ENCODE results near the gene FDX1. TPM values are rescaled to one million over a fixed set of nuclear protein-coding genes. Genes with fewer than 3 reads are reported as not detected.

The FDX1 gene
- total and polyA plus RNA-seq, 7 experiments from 2014 or later: 7.7 to 18.5 (median 10.9) TPM

DNA sequence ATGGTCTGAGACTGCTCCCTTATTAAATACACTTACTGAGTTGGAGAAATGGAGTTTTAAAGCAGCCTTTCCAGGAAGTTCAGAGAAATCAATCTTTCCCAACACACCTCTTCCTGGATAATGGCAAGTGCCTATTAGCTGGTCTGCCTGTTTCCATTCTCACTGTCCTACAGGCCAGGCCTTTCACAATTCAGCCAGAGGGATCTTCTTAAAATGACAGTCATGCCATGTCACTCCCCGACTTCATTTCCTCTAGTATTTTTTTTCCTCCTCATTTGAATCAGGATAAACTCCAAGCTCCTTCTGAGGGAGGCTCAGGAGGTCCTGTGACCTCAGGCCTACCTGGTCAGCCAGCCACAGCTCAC is 62.6 kb downstream of the FDX1 start:
- H3K9me3 Mint-ChIP-seq: peaks cover 0 to 8% (median 0%) of the 10 kb centered on the region in 11 donors
- H3K36me3 Mint-ChIP-seq: peaks cover 0 to 13% (median 0%) of the 10 kb centered on the region in 5 donors
- Histone ChIP-seq H3K36me3 (ENCODE audit: control insufficient read depth in 2 of 3, insufficient read depth in 3 of 3, low read length in 3 of 3) (no peaks in the 10 kb centered on the region), H3K27me3 (ENCODE audit: control insufficient read depth in 2 of 2, insufficient read depth in 2 of 2, low read length in 2 of 2) (no peaks in the 10 kb centered on the region), H3K4me3 (ENCODE audit: low read length) (no peak overlapping the region), H3K4me1 (ENCODE audit: control insufficient read depth in 2 of 2, insufficient read depth in 2 of 2, low read length in 2 of 2) (no peaks in the 10 kb centered on the region), H3K9me3 (ENCODE audit: control insufficient read depth in 2 of 3, low read length in 3 of 3) (no peaks in the 10 kb centered on the region), H3K27ac (ENCODE audit: low read depth, low read length) (no peak overlapping the region)
- H3K27me3 Mint-ChIP-seq: peaks cover 0 to 24% (median 4%) of the 10 kb centered on the region in 5 donors
- no peak overlapping the region for H3K27ac Mint-ChIP-seq
- ChIA-PET POLR2A (no interaction called here), CTCF (no interaction called here)
- intact Hi-C loops (cut with micrococcal nuclease): no loop called here
- peaks cover 0 to 4% (median 0%) of the 10 kb centered on the region in 7 donors for H3K4me1 Mint-ChIP-seq
- H3K4me3 Mint-ChIP-seq: no peak overlapping the region
- ATAC-seq (no peak), DNase-seq (no peak)

GRCh38 chr11:110493346-110493745 is 63.6 kb downstream of the FDX1 start:
- POLR2A ChIA-PET: interaction anchor here (0.7 kb wide), 1 partner anchor 1060 kb away, joined by 3 read pairs; no protein-coding TSS in a partner anchor
- intact Hi-C loops (cut with micrococcal nuclease): no loop called here
- H3K27ac Mint-ChIP-seq: no peak overlapping the region
- Histone ChIP-seq H3K4me1 (ENCODE audit: control insufficient read depth in 2 of 2, insufficient read depth in 2 of 2, low read length in 2 of 2) (no peaks in the 10 kb centered on the region), H3K4me3 (ENCODE audit: low read length) (no peak overlapping the region), H3K36me3 (ENCODE audit: control insufficient read depth in 2 of 3, insufficient read depth in 3 of 3, low read length in 3 of 3) (no peaks in the 10 kb centered on the region), H3K27me3 (ENCODE audit: control insufficient read depth in 2 of 2, insufficient read depth in 2 of 2, low read length in 2 of 2) (no peaks in the 10 kb centered on the region), H3K9me3 (ENCODE audit: control insufficient read depth in 2 of 3, low read length in 3 of 3) (no peaks in the 10 kb centered on the region), H3K27ac (ENCODE audit: low read depth, low read length) (no peak overlapping the region)
- CTCF ChIA-PET: no interaction called here
- peaks cover 0 to 13% (median 0%) of the 10 kb centered on the region in 5 donors for H3K36me3 Mint-ChIP-seq
- H3K27me3 Mint-ChIP-seq: peaks cover 0 to 27% (median 4%) of the 10 kb centered on the region in 5 donors
- no peak overlapping the region for H3K4me3 Mint-ChIP-seq
- ATAC-seq (no peak), DNase-seq (no peak)
- H3K9me3 Mint-ChIP-seq: peaks cover 0 to 8% (median 0%) of the 10 kb centered on the region in 11 donors
- peaks cover 0 to 4% (median 0%) of the 10 kb centered on the region in 7 donors for H3K4me1 Mint-ChIP-seq

GRCh38 chr11:110497231-110497978 is 67.7 kb downstream of the FDX1 start:
- Mint-ChIP-seq H3K36me3 (peaks cover 0 to 10% (median 0%) of the 10 kb centered on the region in 5 donors), H3K4me1 (peaks cover 0 to 4% (median 0%) of the 10 kb centered on the region in 7 donors), H3K27ac (no peak overlapping the region), H3K9me3 (peaks cover 0 to 8% (median 0%) of the 10 kb centered on the region in 11 donors), H3K27me3 (peaks cover 4 to 43% (median 8%) of the 10 kb centered on the region in 5 donors), H3K4me3 (no peak overlapping the region)
- no peak for DNase-seq
- Histone ChIP-seq H3K27ac (ENCODE audit: low read depth, low read length) (no peak overlapping the region), H3K4me1 (ENCODE audit: control insufficient read depth in 2 of 2, insufficient read depth in 2 of 2, low read length in 2 of 2) (no peaks in the 10 kb centered on the region), H3K36me3 (ENCODE audit: control insufficient read depth in 2 of 3, insufficient read depth in 3 of 3, low read length in 3 of 3) (no peaks in the 10 kb centered on the region), H3K27me3 (ENCODE audit: control insufficient read depth in 2 of 2, insufficient read depth in 2 of 2, low read length in 2 of 2) (no peaks in the 10 kb centered on the region), H3K9me3 (ENCODE audit: control insufficient read depth in 2 of 3, low read length in 3 of 3) (no peaks in the 10 kb centered on the region), H3K4me3 (ENCODE audit: low read length) (no peak overlapping the region)
- intact Hi-C loops (cut with micrococcal nuclease): no loop called here
- peak; percentile 80 for ATAC-seq
- ChIA-PET POLR2A (no interaction called here), CTCF (interaction anchor here (0.8 to 1.0 kb wide), 2 partner anchors 10 to 27 kb away, joined by 3 to 4 read pairs; no protein-coding TSS in a partner anchor)

GRCh38 chr11:110501428-110501827 is 71.7 kb downstream of the FDX1 start:
- no peaks in the 10 kb centered on the region for H3K27me3 ChIP-seq (ENCODE audit: control insufficient read depth in 2 of 2, insufficient read depth in 2 of 2, low read length in 2 of 2)
- no peaks in the 10 kb centered on the region for H3K9me3 Mint-ChIP-seq
- POLR2A ChIA-PET: no interaction called here
- no peak overlapping the region for H3K4me3 Mint-ChIP-seq
- intact Hi-C loops (cut with micrococcal nuclease): no loop called here
- H3K4me1 Mint-ChIP-seq: peaks cover 0 to 4% (median 0%) of the 10 kb centered on the region in 7 donors
- H3K36me3 ChIP-seq (ENCODE audit: control insufficient read depth in 2 of 3, insufficient read depth in 3 of 3, low read length in 3 of 3): no peaks in the 10 kb centered on the region
- no peak overlapping the region for H3K27ac Mint-ChIP-seq
- H3K9me3 ChIP-seq (ENCODE audit: control insufficient read depth in 2 of 3, low read length in 3 of 3): no peaks in the 10 kb centered on the region
- DNase-seq (no peak), ATAC-seq (no peak)
- H3K36me3 Mint-ChIP-seq: no peaks in the 10 kb centered on the region
- no peaks in the 10 kb centered on the region for H3K4me1 ChIP-seq (ENCODE audit: control insufficient read depth in 2 of 2, insufficient read depth in 2 of 2, low read length in 2 of 2)
- H3K27ac ChIP-seq (ENCODE audit: low read depth, low read length): no peak overlapping the region
- H3K27me3 Mint-ChIP-seq: peaks cover 0 to 32% (median 5%) of the 10 kb centered on the region in 5 donors
- no peak overlapping the region for H3K4me3 ChIP-seq (ENCODE audit: low read length)
- CTCF ChIA-PET: no interaction called here

GRCh38 chr11:110505528-110506284 is 76.0 kb downstream of the FDX1 start:
- Histone ChIP-seq H3K36me3 (ENCODE audit: control insufficient read depth in 2 of 3, insufficient read depth in 3 of 3, low read length in 3 of 3) (no peaks in the 10 kb centered on the region), H3K27ac (ENCODE audit: low read depth, low read length) (no peak overlapping the region), H3K9me3 (ENCODE audit: control insufficient read depth in 2 of 3, low read length in 3 of 3) (no peaks in the 10 kb centered on the region), H3K27me3 (ENCODE audit: control insufficient read depth in 2 of 2, insufficient read depth in 2 of 2, low read length in 2 of 2) (no peaks in the 10 kb centered on the region), H3K4me1 (ENCODE audit: control insufficient read depth in 2 of 2, insufficient read depth in 2 of 2, low read length in 2 of 2) (no peaks in the 10 kb centered on the region), H3K4me3 (ENCODE audit: low read length) (no peak overlapping the region)
- Mint-ChIP-seq H3K4me1 (no peaks in the 10 kb centered on the region), H3K27ac (no peak overlapping the region), H3K9me3 (peaks cover 0 to 2% (median 0%) of the 10 kb centered on the region in 11 donors), H3K4me3 (no peak overlapping the region), H3K36me3 (no peaks in the 10 kb centered on the region), H3K27me3 (peaks cover 0 to 29% (median 3%) of the 10 kb centered on the region in 5 donors)
- ChIA-PET POLR2A (no interaction called here), CTCF (no interaction called here)
- DNase-seq: no peak
- intact Hi-C loops (cut with micrococcal nuclease): no loop called here
- ATAC-seq: no peak

GRCh38 chr11:110507328-110507727 is 77.6 kb downstream of the FDX1 start:
- Mint-ChIP-seq H3K9me3 (peaks cover 0 to 2% (median 0%) of the 10 kb centered on the region in 11 donors), H3K27ac (no peak overlapping the region), H3K4me3 (no peak overlapping the region), H3K27me3 (peaks cover 3 to 29% (median 4%) of the 10 kb centered on the region in 5 donors), H3K36me3 (no peaks in the 10 kb centered on the region), H3K4me1 (no peaks in the 10 kb centered on the region)
- no peak for DNase-seq
- Histone ChIP-seq H3K36me3 (ENCODE audit: control insufficient read depth in 2 of 3, insufficient read depth in 3 of 3, low read length in 3 of 3) (no peaks in the 10 kb centered on the region), H3K4me1 (ENCODE audit: control insufficient read depth in 2 of 2, insufficient read depth in 2 of 2, low read length in 2 of 2) (no peaks in the 10 kb centered on the region), H3K27me3 (ENCODE audit: control insufficient read depth in 2 of 2, insufficient read depth in 2 of 2, low read length in 2 of 2) (no peaks in the 10 kb centered on the region), H3K9me3 (ENCODE audit: control insufficient read depth in 2 of 3, low read length in 3 of 3) (no peaks in the 10 kb centered on the region), H3K4me3 (ENCODE audit: low read length) (no peak overlapping the region), H3K27ac (ENCODE audit: low read depth, low read length) (no peak overlapping the region)
- intact Hi-C loops (cut with micrococcal nuclease): no loop called here
- POLR2A ChIA-PET: no interaction called here
- CTCF ChIA-PET: interaction anchor here (0.7 kb wide), 1 partner anchor 10 kb away, joined by 4 read pairs; no protein-coding TSS in a partner anchor
- ATAC-seq: no peak

Measured in naive thymus-derived CD4-positive, alpha-beta T cell (primary cell).